ENCODE measurements around the gene RHBDF1.
"Not testable (repeated sequence)": the region's sequence is repeated elsewhere in the genome, so short reads cannot be mapped to it uniquely, and the experiment has no call there.

Gene RHBDF1

GRCh38 chr16:50769-51591, 21.5 kb downstream of the RHBDF1 start:
- Histone ChIP-seq H3K79me2 (ENCODE audit: low read length) (peaks cover 74% of the 10 kb centered on the region), H3K4me2 (ENCODE audit: low read depth, low read length) (peak overlapping the region; percentile 5; the same call in 1 of the 2 replicates), H3K4me1 (ENCODE audit: low read length) (peaks cover 7% of the 10 kb centered on the region; the same call in 1 of the 2 replicates), H3K4me3 (ENCODE audit: low read length) (no peak overlapping the region), H3K27me3 (replicated peaks; ENCODE audit: insufficient read depth, low read length) (no peaks in the 10 kb centered on the region), H3K9me3 (replicated peaks; ENCODE audit: insufficient read depth, low read length) (no peaks in the 10 kb centered on the region), H3K9ac (ENCODE audit: low read length) (no peak overlapping the region), H2AFZ (ENCODE audit: low read length) (no peak overlapping the region), H3F3A (ENCODE audit: insufficient read depth, low read length) (peaks cover 8% of the 10 kb centered on the region), H3K36me3 (replicated peaks; ENCODE audit: insufficient read depth, low read length) (peaks cover 5% of the 10 kb centered on the region; the same call in 1 of the 2 replicates), H4K20me1 (ENCODE audit: insufficient read depth, low read length) (no peaks in the 10 kb centered on the region), H3K9me2 (replicated peaks; ENCODE audit: insufficient read depth, low read length) (no peaks in the 10 kb centered on the region), H3K27ac (ENCODE audit: low read length) (no peak overlapping the region)
- TF ChIP-seq EZH2phosphoT487 (IDR thresholded peaks at IDR 0.05; ENCODE audit: low read length): no peak
- no peak for TF ChIP-seq CTCF (IDR thresholded peaks at IDR 0.05; ENCODE audit: low read length)
- no peak for TF ChIP-seq EZH2 (optimal IDR thresholded peaks at IDR 0.05; ENCODE audit: low read depth, low read length)
- no peak for DNase-seq

- peaks cover 66% of the 10 kb centered on the region for H3K79me2 ChIP-seq (ENCODE audit: low read length)
Measured at GRCh38 chr16:47234-47633, 25.2 kb downstream of the RHBDF1 start.

GRCh38 chr16:46510-46909, 25.9 kb downstream of the RHBDF1 start:
- peaks cover 61% of the 10 kb centered on the region for H3K79me2 ChIP-seq (ENCODE audit: low read length)
- not testable (repeated sequence) for H3K4me2 ChIP-seq (ENCODE audit: low read depth, low read length); H2AFZ ChIP-seq (ENCODE audit: low read length); DNase-seq; H3K9me2 ChIP-seq (replicated peaks; ENCODE audit: insufficient read depth, low read length); H3F3A ChIP-seq (ENCODE audit: insufficient read depth, low read length); H3K27me3 ChIP-seq (replicated peaks; ENCODE audit: insufficient read depth, low read length); H3K36me3 ChIP-seq (replicated peaks; ENCODE audit: insufficient read depth, low read length); H3K27ac ChIP-seq (ENCODE audit: low read length); H4K20me1 ChIP-seq (ENCODE audit: insufficient read depth, low read length); H3K4me3 ChIP-seq (ENCODE audit: low read length); H3K9ac ChIP-seq (ENCODE audit: low read length); H3K9me3 ChIP-seq (replicated peaks; ENCODE audit: insufficient read depth, low read length); H3K4me1 ChIP-seq (ENCODE audit: low read length)

More at GRCh38 chr16:47234-47633, 25.2 kb downstream of the RHBDF1 start:
- no peaks in the 10 kb centered on the region for H3K27me3 ChIP-seq (replicated peaks; ENCODE audit: insufficient read depth, low read length)
- DNase-seq: no peak
- H2AFZ ChIP-seq (ENCODE audit: low read length): no peak overlapping the region
- no peak overlapping the region for H3K9ac ChIP-seq (ENCODE audit: low read length)
- no peak overlapping the region for H3K27ac ChIP-seq (ENCODE audit: low read length)
- H3K4me3 ChIP-seq (ENCODE audit: low read length): no peak overlapping the region
- no peaks in the 10 kb centered on the region for H3F3A ChIP-seq (ENCODE audit: insufficient read depth, low read length)
- H3K9me3 ChIP-seq (replicated peaks; ENCODE audit: insufficient read depth, low read length): no peaks in the 10 kb centered on the region
- no peak for TF ChIP-seq EZH2 (optimal IDR thresholded peaks at IDR 0.05; ENCODE audit: low read depth, low read length)
- TF ChIP-seq CTCF (IDR thresholded peaks at IDR 0.05; ENCODE audit: low read length): no peak
- TF ChIP-seq EZH2phosphoT487 (IDR thresholded peaks at IDR 0.05; ENCODE audit: low read length): no peak
- no peaks in the 10 kb centered on the region for H4K20me1 ChIP-seq (ENCODE audit: insufficient read depth, low read length)
- H3K9me2 ChIP-seq (replicated peaks; ENCODE audit: insufficient read depth, low read length): no peaks in the 10 kb centered on the region
- peaks cover 5% of the 10 kb centered on the region; the same call in 1 of the 2 replicates for H3K36me3 ChIP-seq (replicated peaks; ENCODE audit: insufficient read depth, low read length)
- H3K4me2 ChIP-seq (ENCODE audit: low read depth, low read length): no peak overlapping the region
- peaks cover 7% of the 10 kb centered on the region; the same call in 1 of the 2 replicates for H3K4me1 ChIP-seq (ENCODE audit: low read length)

- TF ChIP-seq CTCF (IDR thresholded peaks at IDR 0.05; ENCODE audit: low read length) (no peak), EZH2phosphoT487 (IDR thresholded peaks at IDR 0.05; ENCODE audit: low read length) (no peak), EZH2 (optimal IDR thresholded peaks at IDR 0.05; ENCODE audit: low read depth, low read length) (no peak)
- Histone ChIP-seq H3K79me2 (ENCODE audit: low read length) (peaks cover 51% of the 10 kb centered on the region), H3K27me3 (replicated peaks; ENCODE audit: insufficient read depth, low read length) (no peaks in the 10 kb centered on the region), H4K20me1 (ENCODE audit: insufficient read depth, low read length) (no peaks in the 10 kb centered on the region), H2AFZ (ENCODE audit: low read length) (no peak overlapping the region), H3K4me1 (ENCODE audit: low read length) (no peaks in the 10 kb centered on the region), H3K9me2 (replicated peaks; ENCODE audit: insufficient read depth, low read length) (no peaks in the 10 kb centered on the region), H3K9me3 (replicated peaks; ENCODE audit: insufficient read depth, low read length) (no peaks in the 10 kb centered on the region), H3K27ac (ENCODE audit: low read length) (no peak overlapping the region), H3K36me3 (replicated peaks; ENCODE audit: insufficient read depth, low read length) (no peaks in the 10 kb centered on the region; the same call in 1 of the 2 replicates), H3F3A (ENCODE audit: insufficient read depth, low read length) (peaks cover 4% of the 10 kb centered on the region; the same call in 1 of the 2 replicates), H3K4me2 (ENCODE audit: low read depth, low read length) (no peak overlapping the region), H3K4me3 (ENCODE audit: low read length) (no peak overlapping the region), H3K9ac (ENCODE audit: low read length) (no peak overlapping the region)
- DNase-seq: no peak
Measured at GRCh38 chr16:45454-45853, 27.0 kb downstream of the RHBDF1 start.
